ENCODE data around the gene CD37. TPM values are rescaled to one million over a fixed set of nuclear protein-coding genes. Genes with fewer than 3 reads are reported as not detected.

CD37 gene
- total and polyA plus RNA-seq, 8 donors, result 2.2 to 30.3 (median 6.3) TPM; not detected in 2

DNA sequence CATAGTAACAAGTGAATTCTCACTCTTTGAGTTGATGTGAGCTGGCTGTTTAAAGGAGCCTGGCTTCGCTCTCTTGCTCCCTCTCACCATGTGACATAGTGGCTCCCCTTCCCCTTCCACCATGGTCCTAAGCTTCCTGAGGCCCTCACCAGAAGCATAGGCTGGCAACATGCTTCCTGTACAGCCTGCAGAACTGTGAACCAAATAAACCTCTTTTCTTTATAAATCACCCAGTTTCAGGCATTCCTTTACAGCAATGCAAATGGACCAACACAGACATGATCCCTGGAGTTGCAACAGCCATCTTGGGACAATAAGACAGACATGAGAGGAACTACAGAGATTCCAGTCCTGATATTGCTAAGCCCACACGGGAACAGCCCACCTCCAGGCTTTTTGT is 14.4 kb downstream of the CD37 start:
- TF ChIP-seq, protein P1, sequence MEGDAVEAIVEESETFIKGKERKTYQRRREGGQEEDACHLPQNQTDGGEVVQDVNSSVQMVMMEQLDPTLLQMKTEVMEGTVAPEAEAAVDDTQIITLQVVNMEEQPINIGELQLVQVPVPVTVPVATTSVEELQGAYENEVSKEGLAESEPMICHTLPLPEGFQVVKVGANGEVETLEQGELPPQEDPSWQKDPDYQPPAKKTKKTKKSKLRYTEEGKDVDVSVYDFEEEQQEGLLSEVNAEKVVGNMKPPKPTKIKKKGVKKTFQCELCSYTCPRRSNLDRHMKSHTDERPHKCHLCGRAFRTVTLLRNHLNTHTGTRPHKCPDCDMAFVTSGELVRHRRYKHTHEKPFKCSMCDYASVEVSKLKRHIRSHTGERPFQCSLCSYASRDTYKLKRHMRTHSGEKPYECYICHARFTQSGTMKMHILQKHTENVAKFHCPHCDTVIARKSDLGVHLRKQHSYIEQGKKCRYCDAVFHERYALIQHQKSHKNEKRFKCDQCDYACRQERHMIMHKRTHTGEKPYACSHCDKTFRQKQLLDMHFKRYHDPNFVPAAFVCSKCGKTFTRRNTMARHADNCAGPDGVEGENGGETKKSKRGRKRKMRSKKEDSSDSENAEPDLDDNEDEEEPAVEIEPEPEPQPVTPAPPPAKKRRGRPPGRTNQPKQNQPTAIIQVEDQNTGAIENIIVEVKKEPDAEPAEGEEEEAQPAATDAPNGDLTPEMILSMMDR (IDR thresholded peaks at IDR 0.05), result no peak
- TF ChIP-seq POLR2A (IDR thresholded peaks at IDR 0.05), result no peak
- TF ChIP-seq POLR2AphosphoS5 (IDR thresholded peaks at IDR 0.05), result no peak
- TF ChIP-seq EP300 (IDR thresholded peaks at IDR 0.05), result no peak
- Histone ChIP-seq H3K36me3 (peaks cover 30 to 100% (median 99%) of the 10 kb centered on the region in 4 donors), H3K27me3 (no peaks in the 10 kb centered on the region), H3K4me3 (no peak overlapping the region), H3K27ac (no peak overlapping the region), H3K9me3 (no peaks in the 10 kb centered on the region), H3K4me1 (no peaks in the 10 kb centered on the region)
- no peak for DNase-seq
- intact Hi-C loops (cut with DNase I; ENCODE audit: low total_unique reads), result no loop called here
- 92 to 100% (median 97%) methylated on average over 2 of the region's 2 CpGs for WGBS, 5 donors

DNA sequence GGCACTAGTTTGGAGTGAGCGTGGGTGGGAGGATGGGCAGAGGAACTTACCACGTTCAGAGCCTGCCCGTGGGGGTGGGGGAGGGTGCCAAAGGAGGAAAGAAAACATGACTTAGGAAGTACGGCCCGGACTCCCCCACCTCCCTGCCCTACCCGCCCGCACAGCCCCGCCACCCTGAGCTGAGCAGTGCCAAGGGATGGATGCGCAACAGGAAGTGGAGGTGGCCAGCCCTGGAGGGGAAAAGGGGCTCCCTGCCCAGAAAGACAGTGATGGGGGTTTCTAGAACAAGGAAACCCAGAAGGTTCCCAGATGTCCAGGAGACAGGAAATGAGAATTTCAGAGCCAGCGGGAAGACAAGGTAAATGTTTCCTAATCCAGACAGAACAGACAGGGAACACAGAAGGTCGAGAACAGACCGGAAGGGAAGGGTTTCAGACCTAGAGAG is 20.7 kb downstream of the CD37 start:
- TF ChIP-seq POLR2AphosphoS5 (IDR thresholded peaks at IDR 0.05), result no peak
- TF ChIP-seq EP300 (IDR thresholded peaks at IDR 0.05), result no peak
- TF ChIP-seq, protein P1 (IDR thresholded peaks at IDR 0.05), result no peak
- TF ChIP-seq POLR2A (IDR thresholded peaks at IDR 0.05), result no peak
- intact Hi-C loops (cut with DNase I; ENCODE audit: low total_unique reads), result no loop called here
- 41 to 69% (median 59%) methylated on average over 12 of the region's 12 CpGs for WGBS, 5 donors
- peaks cover 5 to 41% (median 16%) of the 10 kb centered on the region in 4 donors for H3K4me1 ChIP-seq
- H3K27me3 ChIP-seq, result no peaks in the 10 kb centered on the region
- DNase-seq, result peak in 1 of 2 donors; percentile 32
- no peaks in the 10 kb centered on the region for H3K9me3 ChIP-seq
- no peak overlapping the region for H3K4me3 ChIP-seq
- peak overlapping the region in 4 of 5 donors; percentile 47 to 67 (median 64) for H3K27ac ChIP-seq
- H3K36me3 ChIP-seq, result peaks cover 18 to 88% (median 80%) of the 10 kb centered on the region in 4 donors

DNA sequence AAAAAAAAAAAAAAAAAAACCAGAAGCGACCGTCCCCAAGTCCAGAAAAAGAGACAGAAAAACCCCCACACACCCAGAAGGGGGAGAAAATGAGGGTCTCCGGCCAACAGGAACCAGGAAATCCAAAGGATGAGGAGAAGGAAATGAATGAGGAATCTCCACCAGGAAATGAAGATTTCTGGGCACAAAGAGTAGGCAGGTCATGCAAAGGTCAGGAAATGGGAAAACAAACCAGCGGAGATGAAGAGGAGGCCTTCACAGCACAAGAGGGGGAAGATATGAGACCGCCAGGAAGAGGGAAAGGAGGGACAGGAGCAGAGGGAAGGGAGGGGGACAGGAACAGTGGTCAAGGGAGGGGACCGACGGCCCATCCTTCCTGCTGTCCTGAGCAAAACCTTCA is 21.2 kb downstream of the CD37 start:
- H3K9me3 ChIP-seq, result no peaks in the 10 kb centered on the region
- H3K27me3 ChIP-seq, result peaks cover 0 to 4% (median 0%) of the 10 kb centered on the region in 3 donors
- H3K4me3 ChIP-seq, result no peak overlapping the region
- peaks cover 18 to 84% (median 76%) of the 10 kb centered on the region in 4 donors for H3K36me3 ChIP-seq
- no peak for TF ChIP-seq POLR2AphosphoS5 (IDR thresholded peaks at IDR 0.05)
- TF ChIP-seq, protein P1 (IDR thresholded peaks at IDR 0.05), result no peak
- TF ChIP-seq POLR2A (IDR thresholded peaks at IDR 0.05), result no peak
- no peak for TF ChIP-seq EP300 (IDR thresholded peaks at IDR 0.05)
- DNase-seq, result peak in 1 of 2 donors; percentile 39
- H3K4me1 ChIP-seq, result peaks cover 5 to 45% (median 19%) of the 10 kb centered on the region in 4 donors
- 52 to 68% (median 55%) methylated on average over 7 of the region's 7 CpGs for WGBS, 5 donors
- intact Hi-C loops (cut with DNase I; ENCODE audit: low total_unique reads), result no loop called here
- H3K27ac ChIP-seq, result peak overlapping the region in 4 of 5 donors; percentile 37 to 67 (median 64)

DNA sequence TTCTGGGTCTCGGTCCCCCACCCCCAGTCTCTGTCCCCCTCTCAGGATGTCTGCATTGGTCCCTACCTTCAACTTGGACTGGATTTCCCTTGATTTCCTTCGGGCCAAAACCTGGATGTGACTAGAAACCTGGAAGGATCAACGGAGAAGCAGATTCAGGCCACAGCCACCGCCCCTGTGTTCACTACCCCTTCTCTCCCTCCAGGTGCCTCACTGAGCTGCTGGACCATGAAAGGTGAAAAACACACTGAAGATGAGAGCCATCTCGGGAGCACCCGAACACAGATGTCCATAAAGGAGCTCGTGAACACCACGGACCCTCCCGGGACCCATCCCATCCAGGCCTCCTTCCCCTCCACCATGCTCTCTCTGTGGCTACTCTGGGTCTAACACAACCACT is 22.0 kb downstream of the CD37 start:
- no peak overlapping the region for H3K4me3 ChIP-seq
- peaks cover 0 to 12% (median 0%) of the 10 kb centered on the region in 3 donors for H3K27me3 ChIP-seq
- peak overlapping the region in 4 of 5 donors; percentile 37 to 67 (median 64) for H3K27ac ChIP-seq
- TF ChIP-seq POLR2A (IDR thresholded peaks at IDR 0.05) (no peak), POLR2AphosphoS5 (IDR thresholded peaks at IDR 0.05) (no peak), EP300 (IDR thresholded peaks at IDR 0.05) (no peak)
- TF ChIP-seq, protein P1 (IDR thresholded peaks at IDR 0.05), result no peak
- intact Hi-C loops (cut with DNase I; ENCODE audit: low total_unique reads), result no loop called here
- H3K36me3 ChIP-seq, result peaks cover 18 to 75% (median 68%) of the 10 kb centered on the region in 4 donors
- no peak for DNase-seq
- H3K9me3 ChIP-seq, result no peaks in the 10 kb centered on the region
- peaks cover 5 to 51% (median 24%) of the 10 kb centered on the region in 4 donors for H3K4me1 ChIP-seq
- whole genome bisulfite sequencing, 5 donors, result 85 to 93% (median 88%) methylated on average over 7 to 9 of the region's 9 CpGs
